Ammon's horn (tissue), 1 donor: ENCODE data around the gene MTMR4.

ENCODE experiments used
- DNase-seq: peaks from one replicate; pipeline ENCODE4 v3.0.0-alpha.2; 2016; ENCODE audit warnings: low spot score

Gene MTMR4

DNA sequence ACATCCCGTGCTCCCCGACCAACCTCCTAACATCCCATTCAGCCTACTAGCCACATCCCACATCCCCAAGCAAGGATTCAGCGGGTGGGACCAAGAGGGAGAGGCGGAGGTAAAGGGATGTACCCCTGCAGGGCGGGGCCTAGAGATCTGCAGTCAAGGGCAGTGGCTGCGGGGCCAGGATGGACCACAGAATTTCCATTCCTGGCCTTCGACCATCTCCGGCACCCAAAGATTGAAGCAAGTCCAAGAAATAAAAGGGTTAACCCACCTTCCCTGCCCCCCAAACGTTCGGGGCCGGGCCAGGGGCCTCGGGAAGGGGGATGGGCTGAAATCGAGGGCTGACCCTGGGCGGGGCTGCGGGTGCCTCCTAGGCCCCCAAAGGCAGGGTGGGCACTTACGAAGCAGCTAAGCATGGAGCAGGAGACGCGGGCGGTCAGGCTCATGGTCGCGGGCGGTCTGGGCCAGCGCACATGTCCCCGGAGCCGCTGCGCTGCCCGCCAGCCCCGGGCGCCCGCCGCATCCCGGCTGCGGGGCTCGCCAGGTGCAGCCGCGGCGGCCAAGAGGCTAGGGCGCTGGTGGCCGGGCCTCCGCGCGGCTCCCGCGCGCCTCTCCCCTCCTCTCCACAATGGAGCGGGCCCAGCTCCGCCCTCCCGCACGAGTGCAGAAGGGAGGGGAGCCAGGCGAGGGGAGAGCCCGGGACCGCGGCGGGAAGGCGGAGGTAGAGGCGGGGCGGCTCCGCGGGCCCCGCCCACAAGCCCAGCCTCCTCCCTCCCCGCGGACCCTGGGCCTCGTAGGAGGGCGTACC, at the start of gene MTMR4:
Gene MTMR4 (minus strand): TSS at position 674 of the 805 bp plus-strand sequence. CDS start 231 bp downstream, at position 443.
- peak; percentile 89 for DNase-seq

DNA sequence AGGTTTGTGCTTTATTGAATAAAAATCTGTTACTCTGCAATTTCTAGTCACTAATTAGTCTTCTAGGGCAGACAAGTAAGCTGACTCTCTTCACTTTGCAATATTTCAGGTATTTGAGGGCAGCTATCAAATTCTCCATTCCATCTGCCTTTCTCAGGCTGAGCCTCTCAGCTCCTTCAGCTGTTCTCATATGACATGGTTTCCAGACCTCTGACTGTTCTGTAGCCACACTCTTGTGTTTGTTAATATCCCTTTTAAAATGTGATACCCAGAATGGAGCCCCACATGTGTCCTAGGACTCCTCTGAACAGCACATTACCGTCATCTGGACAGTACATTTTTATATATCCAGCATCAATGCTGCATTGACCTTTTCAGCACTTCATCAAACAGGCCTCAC, 46.1 kb upstream of the MTMR4 start:
- no peak for DNase-seq

DNA sequence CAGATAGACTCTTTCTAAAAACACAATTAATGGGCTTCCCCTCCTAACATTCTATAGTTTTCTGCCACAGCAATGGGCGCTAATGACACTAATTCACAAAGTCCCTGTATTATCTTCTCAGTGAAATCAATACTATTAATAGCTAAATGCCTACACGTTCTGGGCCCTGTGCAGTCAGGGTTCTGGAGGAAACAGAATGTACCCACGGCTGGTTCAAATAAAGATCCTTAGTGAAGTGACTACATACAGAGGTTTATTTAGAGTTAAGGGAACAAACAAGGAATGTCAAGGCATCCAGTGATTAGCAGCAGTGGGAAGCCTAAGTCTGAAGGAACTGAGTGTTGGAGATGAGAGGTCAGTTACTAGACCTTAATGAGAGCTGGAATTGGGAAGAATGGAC, 43.5 kb upstream of the MTMR4 start:
- no peak for DNase-seq

DNA sequence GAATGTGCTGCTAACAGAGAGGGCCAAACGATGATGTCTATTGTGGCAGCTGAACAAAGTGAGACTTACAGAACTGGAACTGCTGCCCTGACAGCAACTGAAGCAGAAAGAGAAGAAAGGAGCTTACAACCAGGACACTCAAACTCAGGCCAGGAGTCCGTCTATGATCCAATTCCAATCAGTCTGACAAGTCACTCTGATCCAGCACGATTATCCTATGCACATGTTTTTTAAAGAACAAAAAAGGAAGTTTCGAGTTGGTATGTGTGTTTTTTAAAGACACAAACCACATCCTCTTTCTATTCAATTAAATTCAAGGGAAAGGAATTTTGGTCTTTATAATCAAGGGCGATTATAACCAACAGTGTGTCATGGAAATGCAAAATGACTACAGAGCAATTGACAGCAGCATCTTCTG, 42.4 kb upstream of the MTMR4 start:
- DNase-seq, result peak; percentile 77

DNA sequence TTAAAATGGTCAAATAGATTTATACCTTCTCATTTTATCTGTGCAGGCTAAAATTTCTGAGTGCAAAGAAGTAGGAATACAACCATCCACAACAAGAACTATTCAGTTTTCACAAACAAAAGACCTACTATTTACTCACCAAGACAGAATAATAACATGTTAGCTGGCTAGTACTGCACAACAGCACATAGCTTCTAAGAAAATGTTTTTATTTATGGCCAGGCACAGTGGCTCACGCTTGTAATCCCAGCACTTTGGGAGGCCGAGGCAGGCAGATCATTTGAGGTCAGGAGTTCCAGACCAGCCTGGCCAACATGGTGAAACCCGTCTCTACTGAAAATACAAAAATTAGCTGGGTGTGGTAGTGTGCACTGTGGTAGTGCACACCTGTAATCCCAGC, 40.7 kb upstream of the MTMR4 start:
- peak; percentile 77 for DNase-seq

DNA sequence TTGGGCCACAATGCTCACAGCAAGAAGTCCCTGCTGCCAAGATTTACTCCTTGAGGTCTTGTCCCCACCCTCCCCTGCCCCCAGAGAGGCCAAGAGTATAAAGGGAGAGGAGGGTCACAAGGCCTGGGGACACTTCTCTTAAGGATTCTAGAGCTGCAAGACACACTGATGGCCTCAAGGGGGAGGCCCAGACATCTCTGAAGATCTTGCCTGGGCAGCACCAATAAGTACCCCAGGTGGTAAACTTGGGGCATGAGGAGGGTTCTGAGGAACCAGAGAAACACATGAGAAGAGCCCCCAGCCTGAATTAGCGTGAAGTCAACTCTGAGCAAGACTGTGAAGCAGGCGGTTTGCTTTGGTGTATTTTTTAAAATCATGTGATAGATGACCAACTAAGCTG, 26.8 kb upstream of the MTMR4 start:
- peak; percentile 40 for DNase-seq

DNA sequence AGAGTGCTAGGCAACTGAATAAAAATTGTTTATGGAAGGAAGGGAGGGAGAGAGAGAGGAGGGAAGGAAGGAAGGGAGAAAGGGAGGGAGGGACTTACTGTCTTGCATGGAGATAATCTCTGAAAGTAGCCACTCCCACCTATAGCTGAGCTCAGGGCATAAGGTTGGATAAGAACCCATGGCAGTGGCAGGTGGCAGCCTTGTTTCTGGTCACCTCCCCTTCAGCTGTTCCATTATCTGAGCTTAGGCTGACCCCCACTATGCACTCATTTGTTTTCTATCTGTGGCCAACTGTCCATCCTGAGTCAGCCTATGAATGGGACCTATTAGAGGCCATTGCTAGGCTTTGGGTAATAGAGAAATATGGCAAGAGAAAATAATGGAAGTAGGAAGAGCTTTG, 25.3 kb upstream of the MTMR4 start:
- DNase-seq, result no peak

DNA sequence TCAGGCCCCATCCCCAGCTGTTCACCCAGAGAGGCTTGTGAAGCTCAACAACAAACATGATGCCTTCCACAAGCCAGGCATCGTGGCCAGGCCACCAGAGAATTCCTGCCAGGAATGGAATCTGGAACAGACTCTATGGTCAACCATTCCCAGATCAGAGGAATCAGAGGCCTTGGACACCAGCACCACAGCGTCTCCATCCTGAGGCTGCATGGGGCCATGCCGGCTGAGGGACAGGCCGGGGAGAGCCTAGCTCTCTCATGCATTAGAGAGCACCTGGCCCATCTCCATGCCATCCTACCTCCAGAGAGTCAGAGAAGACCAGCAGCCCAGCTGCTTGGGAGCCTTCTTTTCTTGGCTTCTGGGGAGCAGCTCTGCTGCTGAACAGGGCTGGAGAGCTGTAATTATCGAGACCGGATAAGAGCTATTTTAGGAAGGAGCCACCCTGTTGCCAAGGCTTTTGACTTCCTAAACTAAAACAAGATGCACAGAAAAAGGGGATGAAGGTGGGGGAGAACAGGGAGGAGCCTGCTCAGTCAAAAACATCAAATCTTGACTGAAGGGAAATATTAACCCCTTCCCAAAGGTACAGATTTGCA, 24.5 kb upstream of the MTMR4 start:
- DNase-seq, result no peak

DNA sequence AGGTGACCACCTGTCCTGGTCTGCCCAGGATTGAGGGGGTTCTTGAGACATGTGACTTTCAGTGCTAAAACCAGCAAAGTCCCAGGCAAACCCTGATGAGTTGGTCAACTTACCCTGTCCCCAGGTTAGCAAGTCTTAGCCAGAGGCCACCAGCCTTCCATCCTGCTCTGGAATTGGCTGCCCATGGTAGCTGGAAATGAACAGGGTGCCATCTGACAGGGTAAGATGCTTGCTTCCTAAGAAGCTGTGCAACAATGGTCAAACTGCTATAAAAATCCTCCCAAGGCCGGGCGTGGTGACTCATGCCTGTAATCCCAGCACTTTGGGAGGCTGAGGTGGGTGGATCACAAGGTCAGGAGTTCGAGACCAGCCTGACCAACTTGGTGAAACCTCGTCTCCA, 22.8 kb upstream of the MTMR4 start:
- DNase-seq, result no peak

DNA sequence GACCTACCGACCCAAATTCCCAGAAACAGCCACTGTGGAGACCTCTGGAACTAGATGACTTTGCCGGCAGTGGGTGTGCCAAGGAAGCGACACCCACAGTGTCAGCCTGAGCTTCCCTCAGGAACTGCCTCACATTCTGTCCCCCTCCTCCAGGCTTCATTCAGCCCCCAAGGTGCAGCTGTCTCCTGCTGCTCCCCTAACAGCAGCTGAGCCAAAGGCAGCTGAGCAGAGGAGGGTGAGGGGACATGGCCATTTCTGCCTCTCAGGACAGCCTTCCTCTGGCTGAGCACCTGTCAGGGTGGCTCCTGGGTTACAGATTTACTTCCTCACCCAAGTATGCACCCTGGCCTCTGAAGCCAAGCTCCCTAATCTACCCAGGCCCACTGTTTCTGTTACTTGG, 22.1 kb upstream of the MTMR4 start:
- DNase-seq, result no peak

DNA sequence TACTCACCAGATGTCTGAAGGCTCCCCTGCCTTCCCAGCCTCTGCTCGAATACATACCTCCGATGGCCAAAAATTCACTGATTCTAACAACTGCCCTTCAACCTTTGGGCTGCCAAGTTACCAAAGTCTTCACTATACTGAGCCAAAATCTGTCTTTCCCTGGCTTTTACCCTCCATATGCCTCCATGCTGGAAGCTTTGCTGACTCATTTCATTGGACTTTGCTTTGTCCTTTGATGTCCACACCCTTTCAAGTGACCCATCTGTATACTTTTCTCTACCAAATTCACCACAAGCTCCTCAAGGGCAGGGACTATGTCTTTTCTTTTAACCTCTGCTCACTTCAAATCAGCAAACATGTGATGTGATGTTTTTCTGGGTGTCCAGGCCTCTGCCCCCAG, 21.0 kb upstream of the MTMR4 start:
- no peak for DNase-seq

DNA sequence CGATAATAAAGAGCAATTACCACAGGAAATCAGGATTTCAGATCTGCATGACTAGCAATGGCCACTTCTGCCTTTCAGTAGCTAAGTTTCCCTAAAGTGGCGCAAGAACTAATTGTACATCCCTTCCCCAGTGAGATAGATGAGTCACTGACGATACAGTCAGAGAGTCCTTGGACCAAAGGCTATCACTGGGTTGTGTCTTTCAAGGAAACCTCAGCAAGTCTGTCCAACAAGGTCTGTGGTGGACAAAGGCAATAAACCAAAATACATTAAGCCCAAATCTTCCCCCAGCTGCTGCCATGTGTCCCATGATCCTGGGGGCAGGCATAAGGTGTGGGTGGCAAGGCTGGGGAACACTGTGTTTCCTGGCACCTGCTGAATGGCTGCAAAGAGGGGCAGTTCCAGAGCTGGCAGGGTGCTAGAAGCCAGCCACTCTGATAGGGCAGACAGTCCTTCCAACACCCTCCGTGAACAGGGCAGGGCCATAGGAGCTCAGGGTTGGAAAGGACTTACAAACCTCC, 20.5 kb upstream of the MTMR4 start:
- DNase-seq, result no peak

DNA sequence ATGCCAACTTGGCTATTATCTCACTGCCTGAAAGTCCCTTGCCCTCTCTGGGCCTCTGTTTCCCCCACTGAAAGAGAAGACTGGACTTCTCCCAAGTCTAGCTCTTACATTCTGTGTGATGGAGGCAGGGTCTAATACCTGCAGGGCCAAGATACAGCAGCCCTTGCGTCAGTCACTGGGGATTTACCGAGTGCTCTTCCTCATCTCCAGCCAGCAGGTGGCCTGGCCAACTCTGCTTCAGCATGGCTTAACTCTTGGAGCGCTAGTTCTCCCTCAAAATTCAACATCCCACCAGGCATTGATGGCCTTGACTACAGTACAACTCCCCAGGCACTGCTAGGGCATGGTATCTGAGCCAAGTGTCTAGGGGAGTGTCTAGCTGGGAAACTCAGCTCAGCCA, 19.9 kb upstream of the MTMR4 start:
- no peak for DNase-seq

DNA sequence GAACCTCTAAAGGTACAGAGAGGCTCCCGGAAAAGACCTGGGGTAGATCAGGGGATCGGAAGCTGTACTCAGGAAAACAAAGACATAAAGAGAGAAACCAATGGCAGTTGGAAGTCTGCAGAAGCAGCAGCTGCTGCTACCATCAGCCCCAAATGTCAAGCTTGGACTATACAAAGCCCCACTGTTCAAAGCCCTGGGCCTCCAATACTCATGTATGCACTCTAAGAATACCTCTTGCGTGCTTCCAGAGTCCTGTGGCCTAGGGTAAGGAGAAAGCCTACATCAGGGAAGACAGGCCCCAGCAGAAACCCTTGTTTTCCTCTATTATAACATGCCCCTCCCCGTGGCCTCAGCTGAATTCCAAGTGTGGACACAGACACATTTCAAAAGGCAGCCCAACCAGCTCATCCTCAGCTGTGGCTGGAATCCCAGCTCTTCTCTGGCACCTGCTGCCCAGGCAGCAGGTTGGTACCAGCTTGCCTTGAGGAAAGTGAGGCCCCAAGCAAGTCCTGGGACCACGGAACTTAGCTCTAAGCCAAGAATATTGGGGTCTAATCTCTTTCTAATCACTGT, 19.3 kb upstream of the MTMR4 start:
- peak; percentile 61 for DNase-seq

DNA sequence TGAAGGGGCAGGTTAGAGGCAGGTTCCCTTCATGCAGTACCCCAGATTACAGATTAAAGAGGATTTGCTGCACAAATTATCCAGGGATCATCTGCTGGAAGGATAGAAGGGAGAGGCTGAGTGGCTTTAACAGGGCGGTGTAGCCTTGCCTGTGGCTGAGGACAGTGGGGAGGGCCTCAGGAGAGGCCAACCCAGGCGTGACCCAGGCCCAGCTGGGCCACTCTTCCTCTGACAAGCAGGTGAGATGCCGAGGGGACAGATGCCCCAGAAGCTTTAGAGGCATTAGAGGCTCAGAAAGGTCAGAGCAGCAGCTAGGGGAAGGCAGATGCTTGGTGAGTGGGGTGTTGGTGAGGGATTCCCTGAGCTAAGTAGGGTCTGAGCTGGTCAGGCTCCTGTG, 18.1 kb upstream of the MTMR4 start:
- no peak for DNase-seq

DNA sequence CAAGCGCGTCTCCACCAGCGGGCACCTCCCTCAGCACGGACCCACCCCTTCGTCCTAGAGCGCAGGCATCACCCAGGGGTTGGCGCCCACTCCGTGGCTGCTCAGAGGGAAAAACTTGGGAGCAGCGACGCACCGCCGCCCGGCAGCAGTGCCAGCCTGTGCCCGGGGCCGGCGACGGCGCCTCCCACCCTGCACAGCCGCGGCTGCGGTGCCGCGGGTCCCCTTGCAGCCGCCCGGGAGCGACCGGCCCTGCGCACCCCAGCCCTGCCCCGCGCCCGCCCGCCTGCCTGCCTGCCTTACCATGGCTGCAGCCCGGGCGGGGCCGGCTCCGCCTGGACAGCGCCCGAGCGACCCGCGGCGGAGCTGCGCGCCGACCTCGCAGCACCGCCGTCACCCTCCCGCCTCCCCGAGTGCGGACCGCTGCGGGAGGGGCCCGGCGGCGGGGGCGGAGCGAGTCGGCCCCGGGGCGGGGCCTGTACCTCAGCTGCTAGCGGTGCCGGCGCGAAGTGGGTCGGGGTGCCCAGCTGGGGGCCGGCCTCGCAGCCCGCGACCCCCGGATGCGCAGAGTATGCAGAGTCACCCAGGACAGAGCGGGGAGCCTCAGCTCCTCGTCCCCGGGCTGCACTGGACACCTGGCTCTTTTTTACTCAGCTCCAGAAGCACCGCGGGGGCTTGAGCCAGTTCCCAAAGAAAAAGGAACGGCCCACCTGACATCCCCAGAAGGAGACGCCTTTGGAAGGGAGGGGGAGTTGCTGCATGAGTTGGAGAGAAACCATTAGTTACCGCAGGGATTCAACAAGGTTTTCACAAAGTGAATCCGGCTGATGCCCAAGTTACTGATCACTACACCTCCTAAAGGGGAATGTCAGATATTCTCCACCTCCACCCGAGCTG, 17.5 kb upstream of the MTMR4 start:
- peak; percentile 87 for DNase-seq

DNA sequence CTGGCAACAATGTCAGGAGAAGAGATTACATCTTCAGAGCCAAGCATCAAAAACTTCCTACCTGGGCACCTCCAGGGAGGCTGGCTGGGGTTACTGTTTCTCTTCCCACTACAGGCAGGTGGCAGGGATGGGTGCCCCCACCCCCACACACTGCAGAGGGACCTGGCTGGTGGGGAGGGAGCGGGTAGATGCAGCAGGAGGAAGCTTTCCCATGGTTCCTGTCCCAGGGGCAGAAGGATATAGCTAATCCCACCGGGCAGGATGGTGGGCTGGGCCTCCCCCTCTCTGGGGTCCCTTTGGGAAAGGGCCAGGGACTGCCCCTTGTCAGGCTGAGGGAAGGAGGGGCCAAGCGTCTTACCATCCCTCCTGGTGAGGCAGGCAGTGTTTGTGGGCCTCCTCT, 16.7 kb upstream of the MTMR4 start:
- DNase-seq, result peak; percentile 35

DNA sequence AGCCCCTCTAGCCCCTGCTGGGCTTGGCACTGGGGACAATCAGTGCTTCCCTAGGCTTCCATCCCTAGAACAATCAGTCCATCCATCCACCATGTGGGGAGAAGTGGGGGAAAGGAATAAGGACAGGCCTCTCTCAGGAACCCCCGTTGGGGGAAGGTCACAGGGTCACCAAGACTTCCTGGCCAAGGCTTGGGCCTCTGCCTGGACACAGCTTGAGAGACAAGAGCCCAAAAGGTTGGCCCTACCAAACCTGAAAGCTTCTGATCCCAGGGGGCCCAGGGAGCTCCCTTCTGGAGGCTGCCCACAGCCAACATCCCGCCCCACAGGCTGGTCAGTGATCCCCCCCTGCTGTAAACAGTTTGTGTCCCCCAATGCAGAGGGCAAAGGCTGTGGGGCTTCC, 16.2 kb upstream of the MTMR4 start:
- peak; percentile 62 for DNase-seq

DNA sequence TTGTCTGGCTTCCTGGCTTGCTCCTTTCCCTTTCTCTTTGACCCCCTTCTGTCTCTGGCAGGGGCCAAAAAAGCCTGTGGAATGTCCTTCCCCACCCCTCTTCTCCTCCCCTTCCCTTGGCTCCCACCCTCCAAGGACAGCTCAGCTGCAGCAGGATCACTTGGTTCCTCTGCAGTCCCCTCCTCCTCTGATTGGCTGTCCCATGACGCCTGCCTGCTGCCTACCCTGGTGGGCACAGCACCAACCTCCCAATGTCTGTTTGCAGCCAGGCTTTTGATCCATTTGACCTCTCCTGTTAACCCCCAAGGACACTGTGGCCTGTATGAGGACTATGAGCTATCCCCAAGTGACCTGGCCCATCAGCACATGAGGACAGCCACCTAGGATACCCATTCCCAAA, 14.8 kb upstream of the MTMR4 start:
- peak; percentile 92 for DNase-seq

DNA sequence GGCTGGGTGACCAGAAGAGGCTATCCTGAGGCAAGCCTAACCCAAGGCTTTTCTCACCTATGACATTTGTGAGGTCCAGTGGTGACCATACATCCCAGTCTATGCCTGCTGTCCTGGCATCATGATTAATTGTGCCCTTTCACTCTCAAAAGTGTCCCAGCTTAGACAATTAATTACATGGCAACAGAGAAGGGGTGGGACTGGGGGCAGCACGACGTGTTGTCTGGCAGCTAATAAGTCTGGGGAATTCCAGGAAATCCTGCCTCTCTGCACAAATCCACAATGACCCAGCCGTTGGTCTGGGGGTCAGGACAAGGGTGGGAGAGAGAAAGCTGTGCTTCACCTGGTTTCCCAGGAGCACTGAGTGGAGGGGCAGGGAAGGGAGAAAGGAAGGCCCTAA, 14.0 kb upstream of the MTMR4 start:
- DNase-seq, result no peak

DNA sequence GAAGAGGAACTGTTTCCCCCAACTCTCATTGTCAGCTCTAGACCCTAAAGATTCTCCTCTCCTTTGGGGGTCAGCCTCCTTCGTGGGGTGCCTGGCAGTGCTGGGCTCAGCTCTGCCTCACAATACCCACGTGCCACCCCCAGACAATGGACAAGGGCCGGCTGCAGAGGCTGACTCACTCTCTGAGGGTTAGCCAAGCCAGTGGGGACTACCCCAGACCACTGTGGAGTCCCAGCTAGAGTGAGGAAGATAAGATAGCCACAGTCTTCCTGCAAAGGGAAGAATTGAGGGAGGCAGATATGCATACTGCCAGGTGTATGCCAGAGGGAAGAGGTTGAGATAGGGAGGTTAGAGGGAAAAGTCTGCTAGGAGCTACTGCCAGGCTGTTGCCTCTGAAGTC, 13.5 kb upstream of the MTMR4 start:
- DNase-seq, result peak; percentile 93

DNA sequence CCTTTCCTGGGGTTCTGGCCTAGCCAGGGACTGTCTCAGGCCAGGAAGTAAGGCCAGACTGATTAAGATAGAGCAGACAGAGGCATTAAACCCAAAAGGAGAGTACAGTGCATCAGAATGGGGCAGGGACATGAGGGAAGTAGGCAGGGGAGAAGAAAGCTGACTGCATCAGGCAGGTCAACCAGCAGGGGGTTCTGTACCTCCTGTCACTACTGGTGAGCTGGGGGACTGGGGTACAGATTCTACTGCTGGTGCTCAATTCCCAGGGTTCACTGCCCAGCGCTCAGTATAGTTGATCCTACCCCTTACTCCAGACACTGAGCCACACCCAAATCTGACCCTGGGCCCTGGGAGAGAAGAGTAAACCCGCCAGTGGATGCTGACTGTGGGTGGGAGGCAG, 12.9 kb upstream of the MTMR4 start:
- DNase-seq, result peak; percentile 51
